GM23338 (cell line): ENCODE results near the gene LRP1B. TPM values are rescaled to one million over a fixed set of nuclear protein-coding genes. Genes with fewer than 3 reads are reported as not detected.

Source experiments
- ATAC-seq: fragments of 200-7000 bp; cut with Tn5 transposase; 3 replicates; pipeline ENCODE4 v1.9.1; 2020
- DNase-seq: peaks from one replicate; pipeline ENCODE4 v3.0.0-alpha.2; 2015; ENCODE audit warnings: low spot score
- H2AFZ ChIP-seq: fragments of 200-600 bp; sonication (generic); 2 replicates; pipeline ENCODE4 v1.8.0; 2016; ENCODE audit warnings: antibody characterized with exemption, mild to moderate bottlenecking, moderate library complexity
- H3F3A ChIP-seq: fragments of 200-600 bp; sonication (generic); replicated peaks from 2 replicates; pipeline ENCODE4 v1.8.0; 2017; ENCODE audit warnings: antibody characterized with exemption, mixed run types, low read depth
- H3K27ac ChIP-seq: fragments of 200-600 bp; sonication (generic); 2 replicates; pipeline ENCODE4 v1.6.1; 2016; ENCODE audit warnings: low read depth
- H3K27me3 ChIP-seq: fragments of 200-600 bp; sonication (generic); 2 replicates; pipeline ENCODE4 v1.8.0; 2016; ENCODE audit warnings: mild to moderate bottlenecking, mixed run types, moderate library complexity; ENCODE audit not compliant: insufficient read depth
- H3K36me3 ChIP-seq: fragments of 200-600 bp; sonication (generic); 2 replicates; pipeline ENCODE4 v1.8.0; 2016; ENCODE audit warnings: mild to moderate bottlenecking; ENCODE audit not compliant: insufficient read depth
- H3K4me1 ChIP-seq: fragments of 200-600 bp; sonication (generic); 2 replicates; pipeline ENCODE4 v1.8.0; 2016; ENCODE audit warnings: mild to moderate bottlenecking, moderate library complexity; ENCODE audit not compliant: insufficient read depth
- H3K4me2 ChIP-seq: fragments of 200-600 bp; sonication (generic); 2 replicates; pipeline ENCODE4 v1.7.1; 2017; ENCODE audit warnings: mixed run types
- H3K4me3 ChIP-seq: fragments of 200-600 bp; sonication (generic); 2 replicates; pipeline ENCODE4 v1.6.1; 2016; ENCODE audit warnings: mixed run types
- H3K79me2 ChIP-seq: fragments of 200-600 bp; sonication (generic); replicated peaks from 2 replicates; pipeline ENCODE4 v1.8.0; 2017; ENCODE audit warnings: mild to moderate bottlenecking; ENCODE audit not compliant: insufficient read depth
- H3K9me2 ChIP-seq: fragments of 200-600 bp; sonication (generic); 2 replicates; pipeline ENCODE4 v1.8.0; 2017; ENCODE audit not compliant: insufficient read depth
- H4K20me1 ChIP-seq: fragments of 200-600 bp; sonication (generic); replicated peaks from 2 replicates; pipeline ENCODE4 v1.8.0; 2017; ENCODE audit warnings: mild to moderate bottlenecking; ENCODE audit not compliant: insufficient read depth
- H3K27ac Mint-ChIP-seq: 2 replicates; pipeline ENCODE4 v1.8.0; 2020; ENCODE audit warnings: inconsistent platforms, mild to moderate bottlenecking, moderate library complexity, mixed read lengths
- H3K27me3 Mint-ChIP-seq: 3 replicates; pipeline ENCODE4 v1.8.0; 2022; ENCODE audit warnings: low read depth, mild to moderate bottlenecking, moderate library complexity, mixed read lengths, inconsistent platforms; ENCODE audit not compliant: insufficient read depth, poor library complexity
- H3K36me3 Mint-ChIP-seq: 3 replicates; pipeline ENCODE4 v1.8.0; 2021; ENCODE audit warnings: low read depth, mild to moderate bottlenecking, inconsistent platforms, moderate library complexity, mixed read lengths
- H3K4me1 Mint-ChIP-seq: 3 replicates; pipeline ENCODE4 v1.8.0; 2020; ENCODE audit warnings: mild to moderate bottlenecking, inconsistent platforms, mixed read lengths
- H3K4me3 Mint-ChIP-seq: 3 replicates; pipeline ENCODE4 v1.8.0; 2021; ENCODE audit warnings: moderate library complexity, mild to moderate bottlenecking, inconsistent platforms, mixed read lengths
- H3K9me3 Mint-ChIP-seq: 3 replicates; pipeline ENCODE4 v1.8.0; 2020; ENCODE audit warnings: moderate library complexity, mild to moderate bottlenecking, inconsistent platforms, mixed read lengths
- EZH2 ChIP-seq: fragments of 200-600 bp; sonication (generic); IDR thresholded peaks from one replicate; pipeline ENCODE4 v1.8.0; 2017; ENCODE audit warnings: antibody characterized with exemption, mild to moderate bottlenecking, low read depth; ENCODE audit not compliant: unreplicated experiment
- JUNB ChIP-seq: IDR thresholded peaks from one replicate; pipeline ENCODE4 v1.6.1; 2016; ENCODE audit warnings: antibody characterized with exemption; ENCODE audit not compliant: unreplicated experiment
- NANOG ChIP-seq: IDR thresholded peaks from 2 replicates; pipeline ENCODE4 v1.6.1; 2016; ENCODE audit warnings: antibody characterized with exemption, borderline replicate concordance
- POLR2AphosphoS5 ChIP-seq: IDR thresholded peaks from 2 replicates; pipeline ENCODE4 v1.6.1; 2016; ENCODE audit warnings: antibody characterized with exemption, low read depth
- ZNF331 ChIP-seq: fragments of 250-450 bp; sonication (Bioruptor Pico); IDR thresholded peaks from 2 replicates; pipeline ENCODE4 v1.5.0; 2020; ENCODE audit warnings: low read depth, mild to moderate bottlenecking, moderate library complexity
- polyA plus RNA-seq: library from polyadenylated mRNA; unstranded; fragments of >200 nt; fragmentation: Nextera tagmentation; extraction: Ambion mirVana; gene quantifications from 2 replicates; pipeline ENCODE4 v1.2.1, GENCODE V29; 2016
- total RNA-seq: library from RNA; depleted of rRNA; stranded (reverse); fragments of >200 nt; shearing (Covaris generic); gene quantifications from 2 replicates; pipeline ENCODE4 v1.2.3, GENCODE V29; 2014
- TF ChIP-seq, protein P1 (sequence below), 2 experiments: fragments of 200-600 bp in 1 of 2; sonication (generic) in 1 of 2; conservative IDR thresholded peaks; 2 replicates each; pipeline versions ENCODE4 v1.5.1 to v1.6.1; 2016 to 2017; ENCODE audit warnings: antibody characterized with exemption in 2 of 2, low read depth in 2 of 2, mild to moderate bottlenecking in 2 of 2, moderate library complexity in 1 of 2
- TF ChIP-seq, protein P2 (sequence below): IDR thresholded peaks from 2 replicates; pipeline ENCODE4 v1.6.1; 2016; ENCODE audit warnings: antibody characterized with exemption
- TF ChIP-seq, protein P3 (sequence below): fragments of 250-450 bp; sonication (Bioruptor Pico); IDR thresholded peaks from 2 replicates; pipeline ENCODE4 v1.5.0; 2020; ENCODE audit warnings: mild to moderate bottlenecking, moderate library complexity
- TF ChIP-seq, protein P4 (sequence below): IDR thresholded peaks from one replicate; pipeline ENCODE4 v1.6.1; 2018; ENCODE audit warnings: antibody characterized with exemption; ENCODE audit not compliant: unreplicated experiment

Gene LRP1B
- total and polyA plus RNA-seq, 2 experiments from 2014 or later: 0.15 to 0.97 TPM

DNA sequence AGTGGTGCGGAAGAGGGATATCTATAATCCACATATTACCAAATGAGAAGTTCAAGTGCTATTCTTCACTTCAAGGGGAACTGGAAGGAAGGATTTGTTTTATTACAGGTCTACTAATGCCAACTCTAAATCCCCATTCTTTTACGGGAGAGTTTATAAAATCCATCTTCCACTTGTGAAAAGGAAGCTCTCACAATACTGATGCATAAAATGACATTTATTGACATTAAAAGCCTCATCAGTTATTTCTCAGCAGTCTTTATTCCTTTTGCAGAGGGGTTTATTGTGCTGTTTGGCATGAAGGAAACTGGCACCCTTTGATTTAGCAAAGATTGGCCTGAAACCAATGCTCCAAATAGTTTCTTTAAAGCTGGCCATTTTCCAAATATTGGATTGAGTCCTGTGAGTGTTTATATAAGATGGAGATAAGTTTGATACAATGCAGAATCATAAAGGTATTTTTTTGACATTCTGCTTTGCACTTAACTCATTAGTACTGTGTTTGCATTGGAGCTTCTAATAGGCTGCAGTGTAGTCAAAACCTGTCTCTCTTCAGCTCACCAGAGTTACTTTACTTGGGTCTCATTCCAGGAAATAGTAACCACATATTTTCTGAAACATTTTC lies 26.6 kb downstream of the LRP1B start:
- no peak overlapping the region for H3K27ac ChIP-seq
- Mint-ChIP-seq H3K36me3 (no peaks in the 10 kb centered on the region), H3K4me3 (no peak overlapping the region), H3K27me3 (no peaks in the 10 kb centered on the region), H3K9me3 (no peaks in the 10 kb centered on the region), H3K4me1 (peaks cover 12% of the 10 kb centered on the region), H3K27ac (no peak overlapping the region)
- no peaks in the 10 kb centered on the region for H3K79me2 ChIP-seq
- no peaks in the 10 kb centered on the region for H4K20me1 ChIP-seq
- no peak overlapping the region for H3K4me3 ChIP-seq
- ATAC-seq (no peak), DNase-seq (no peak)
- H3K4me2 ChIP-seq: no peak overlapping the region
- H3F3A ChIP-seq: no peaks in the 10 kb centered on the region
- no peaks in the 10 kb centered on the region for H3K27me3 ChIP-seq
- H3K4me1 ChIP-seq: peaks cover 12% of the 10 kb centered on the region
- H3K36me3 ChIP-seq: no peaks in the 10 kb centered on the region
- no peaks in the 10 kb centered on the region for H3K9me2 ChIP-seq
- H2AFZ ChIP-seq: no peak overlapping the region
- no peak for TF ChIP-seq EZH2

DNA sequence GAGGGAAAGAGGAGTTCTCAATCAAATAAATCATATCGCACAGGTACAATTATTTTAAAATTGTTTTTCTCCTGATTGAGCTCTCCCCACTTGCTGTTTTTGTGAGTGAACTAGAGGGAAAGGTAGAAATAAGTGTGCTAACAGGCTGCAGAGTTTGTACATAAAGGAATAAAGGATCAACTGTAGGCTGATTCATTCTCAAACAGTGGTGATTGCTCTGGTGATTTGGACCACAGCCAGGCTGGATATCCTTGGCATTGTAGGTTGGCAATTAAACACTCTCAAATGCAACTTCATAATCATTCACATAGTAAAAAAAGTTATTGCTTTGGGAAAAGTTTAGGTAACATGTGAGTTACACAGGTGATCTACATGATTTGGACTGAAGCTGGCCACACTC lies 29.8 kb downstream of the LRP1B start:
- no peaks in the 10 kb centered on the region for H3K9me2 ChIP-seq
- peak overlapping the region; percentile 13; the same call in 1 of the 2 replicates for H3K4me2 ChIP-seq
- no peaks in the 10 kb centered on the region for H3F3A ChIP-seq
- Mint-ChIP-seq H3K27ac (0 out of 2 replicates have a peak overlapping the region, but pooled peaks have one; percentile 9), H3K4me3 (no peak overlapping the region), H3K36me3 (no peaks in the 10 kb centered on the region), H3K9me3 (no peaks in the 10 kb centered on the region), H3K27me3 (no peaks in the 10 kb centered on the region), H3K4me1 (peaks cover 12% of the 10 kb centered on the region)
- H3K4me3 ChIP-seq: no peak overlapping the region
- H3K4me1 ChIP-seq: peaks cover 12% of the 10 kb centered on the region
- no peaks in the 10 kb centered on the region for H4K20me1 ChIP-seq
- no peak for DNase-seq
- no peak for ATAC-seq
- H3K27me3 ChIP-seq: no peaks in the 10 kb centered on the region
- H2AFZ ChIP-seq: peak overlapping the region; percentile 44; the same call in 1 of the 2 replicates
- no peak overlapping the region for H3K27ac ChIP-seq
- no peaks in the 10 kb centered on the region for H3K36me3 ChIP-seq
- H3K79me2 ChIP-seq: no peaks in the 10 kb centered on the region
- no peak for TF ChIP-seq ZNF331 (CRISPR knock-in tag)
- no peak for TF ChIP-seq NANOG
- no peak for TF ChIP-seq JUNB
- TF ChIP-seq, protein P1, sequence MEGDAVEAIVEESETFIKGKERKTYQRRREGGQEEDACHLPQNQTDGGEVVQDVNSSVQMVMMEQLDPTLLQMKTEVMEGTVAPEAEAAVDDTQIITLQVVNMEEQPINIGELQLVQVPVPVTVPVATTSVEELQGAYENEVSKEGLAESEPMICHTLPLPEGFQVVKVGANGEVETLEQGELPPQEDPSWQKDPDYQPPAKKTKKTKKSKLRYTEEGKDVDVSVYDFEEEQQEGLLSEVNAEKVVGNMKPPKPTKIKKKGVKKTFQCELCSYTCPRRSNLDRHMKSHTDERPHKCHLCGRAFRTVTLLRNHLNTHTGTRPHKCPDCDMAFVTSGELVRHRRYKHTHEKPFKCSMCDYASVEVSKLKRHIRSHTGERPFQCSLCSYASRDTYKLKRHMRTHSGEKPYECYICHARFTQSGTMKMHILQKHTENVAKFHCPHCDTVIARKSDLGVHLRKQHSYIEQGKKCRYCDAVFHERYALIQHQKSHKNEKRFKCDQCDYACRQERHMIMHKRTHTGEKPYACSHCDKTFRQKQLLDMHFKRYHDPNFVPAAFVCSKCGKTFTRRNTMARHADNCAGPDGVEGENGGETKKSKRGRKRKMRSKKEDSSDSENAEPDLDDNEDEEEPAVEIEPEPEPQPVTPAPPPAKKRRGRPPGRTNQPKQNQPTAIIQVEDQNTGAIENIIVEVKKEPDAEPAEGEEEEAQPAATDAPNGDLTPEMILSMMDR (conservative IDR thresholded peaks at IDR 0.05; ENCODE audit: low read depth in 2 of 2): no peak
- no peak for TF ChIP-seq EZH2
- TF ChIP-seq, protein P2, sequence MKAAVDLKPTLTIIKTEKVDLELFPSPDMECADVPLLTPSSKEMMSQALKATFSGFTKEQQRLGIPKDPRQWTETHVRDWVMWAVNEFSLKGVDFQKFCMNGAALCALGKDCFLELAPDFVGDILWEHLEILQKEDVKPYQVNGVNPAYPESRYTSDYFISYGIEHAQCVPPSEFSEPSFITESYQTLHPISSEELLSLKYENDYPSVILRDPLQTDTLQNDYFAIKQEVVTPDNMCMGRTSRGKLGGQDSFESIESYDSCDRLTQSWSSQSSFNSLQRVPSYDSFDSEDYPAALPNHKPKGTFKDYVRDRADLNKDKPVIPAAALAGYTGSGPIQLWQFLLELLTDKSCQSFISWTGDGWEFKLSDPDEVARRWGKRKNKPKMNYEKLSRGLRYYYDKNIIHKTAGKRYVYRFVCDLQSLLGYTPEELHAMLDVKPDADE: no peak
- TF ChIP-seq, protein P3, sequence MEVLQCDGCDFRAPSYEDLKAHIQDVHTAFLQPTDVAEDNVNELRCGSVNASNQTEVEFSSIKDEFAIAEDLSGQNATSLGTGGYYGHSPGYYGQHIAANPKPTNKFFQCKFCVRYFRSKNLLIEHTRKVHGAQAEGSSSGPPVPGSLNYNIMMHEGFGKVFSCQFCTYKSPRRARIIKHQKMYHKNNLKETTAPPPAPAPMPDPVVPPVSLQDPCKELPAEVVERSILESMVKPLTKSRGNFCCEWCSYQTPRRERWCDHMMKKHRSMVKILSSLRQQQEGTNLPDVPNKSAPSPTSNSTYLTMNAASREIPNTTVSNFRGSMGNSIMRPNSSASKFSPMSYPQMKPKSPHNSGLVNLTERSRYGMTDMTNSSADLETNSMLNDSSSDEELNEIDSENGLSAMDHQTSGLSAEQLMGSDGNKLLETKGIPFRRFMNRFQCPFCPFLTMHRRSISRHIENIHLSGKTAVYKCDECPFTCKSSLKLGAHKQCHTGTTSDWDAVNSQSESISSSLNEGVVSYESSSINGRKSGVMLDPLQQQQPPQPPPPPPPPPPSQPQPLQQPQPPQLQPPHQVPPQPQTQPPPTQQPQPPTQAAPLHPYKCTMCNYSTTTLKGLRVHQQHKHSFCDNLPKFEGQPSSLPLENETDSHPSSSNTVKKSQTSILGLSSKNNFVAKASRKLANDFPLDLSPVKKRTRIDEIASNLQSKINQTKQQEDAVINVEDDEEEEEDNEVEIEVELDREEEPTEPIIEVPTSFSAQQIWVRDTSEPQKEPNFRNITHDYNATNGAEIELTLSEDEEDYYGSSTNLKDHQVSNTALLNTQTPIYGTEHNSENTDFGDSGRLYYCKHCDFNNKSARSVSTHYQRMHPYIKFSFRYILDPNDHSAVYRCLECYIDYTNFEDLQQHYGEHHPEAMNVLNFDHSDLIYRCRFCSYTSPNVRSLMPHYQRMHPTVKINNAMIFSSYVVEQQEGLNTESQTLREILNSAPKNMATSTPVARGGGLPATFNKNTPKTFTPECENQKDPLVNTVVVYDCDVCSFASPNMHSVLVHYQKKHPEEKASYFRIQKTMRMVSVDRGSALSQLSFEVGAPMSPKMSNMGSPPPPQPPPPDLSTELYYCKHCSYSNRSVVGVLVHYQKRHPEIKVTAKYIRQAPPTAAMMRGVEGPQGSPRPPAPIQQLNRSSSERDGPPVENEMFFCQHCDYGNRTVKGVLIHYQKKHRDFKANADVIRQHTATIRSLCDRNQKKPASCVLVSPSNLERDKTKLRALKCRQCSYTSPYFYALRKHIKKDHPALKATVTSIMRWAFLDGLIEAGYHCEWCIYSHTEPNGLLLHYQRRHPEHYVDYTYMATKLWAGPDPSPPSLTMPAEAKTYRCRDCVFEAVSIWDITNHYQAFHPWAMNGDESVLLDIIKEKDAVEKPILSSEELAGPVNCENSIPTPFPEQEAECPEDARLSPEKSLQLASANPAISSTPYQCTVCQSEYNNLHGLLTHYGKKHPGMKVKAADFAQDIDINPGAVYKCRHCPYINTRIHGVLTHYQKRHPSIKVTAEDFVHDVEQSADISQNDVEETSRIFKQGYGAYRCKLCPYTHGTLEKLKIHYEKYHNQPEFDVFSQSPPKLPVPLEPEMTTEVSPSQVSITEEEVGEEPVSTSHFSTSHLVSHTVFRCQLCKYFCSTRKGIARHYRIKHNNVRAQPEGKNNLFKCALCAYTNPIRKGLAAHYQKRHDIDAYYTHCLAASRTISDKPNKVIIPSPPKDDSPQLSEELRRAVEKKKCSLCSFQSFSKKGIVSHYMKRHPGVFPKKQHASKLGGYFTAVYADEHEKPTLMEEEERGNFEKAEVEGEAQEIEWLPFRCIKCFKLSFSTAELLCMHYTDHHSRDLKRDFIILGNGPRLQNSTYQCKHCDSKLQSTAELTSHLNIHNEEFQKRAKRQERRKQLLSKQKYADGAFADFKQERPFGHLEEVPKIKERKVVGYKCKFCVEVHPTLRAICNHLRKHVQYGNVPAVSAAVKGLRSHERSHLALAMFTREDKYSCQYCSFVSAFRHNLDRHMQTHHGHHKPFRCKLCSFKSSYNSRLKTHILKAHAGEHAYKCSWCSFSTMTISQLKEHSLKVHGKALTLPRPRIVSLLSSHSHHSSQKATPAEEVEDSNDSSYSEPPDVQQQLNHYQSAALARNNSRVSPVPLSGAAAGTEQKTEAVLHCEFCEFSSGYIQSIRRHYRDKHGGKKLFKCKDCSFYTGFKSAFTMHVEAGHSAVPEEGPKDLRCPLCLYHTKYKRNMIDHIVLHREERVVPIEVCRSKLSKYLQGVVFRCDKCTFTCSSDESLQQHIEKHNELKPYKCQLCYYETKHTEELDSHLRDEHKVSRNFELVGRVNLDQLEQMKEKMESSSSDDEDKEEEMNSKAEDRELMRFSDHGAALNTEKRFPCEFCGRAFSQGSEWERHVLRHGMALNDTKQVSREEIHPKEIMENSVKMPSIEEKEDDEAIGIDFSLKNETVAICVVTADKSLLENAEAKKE (CRISPR knock-in tag): no peak
- TF ChIP-seq, protein P4, sequence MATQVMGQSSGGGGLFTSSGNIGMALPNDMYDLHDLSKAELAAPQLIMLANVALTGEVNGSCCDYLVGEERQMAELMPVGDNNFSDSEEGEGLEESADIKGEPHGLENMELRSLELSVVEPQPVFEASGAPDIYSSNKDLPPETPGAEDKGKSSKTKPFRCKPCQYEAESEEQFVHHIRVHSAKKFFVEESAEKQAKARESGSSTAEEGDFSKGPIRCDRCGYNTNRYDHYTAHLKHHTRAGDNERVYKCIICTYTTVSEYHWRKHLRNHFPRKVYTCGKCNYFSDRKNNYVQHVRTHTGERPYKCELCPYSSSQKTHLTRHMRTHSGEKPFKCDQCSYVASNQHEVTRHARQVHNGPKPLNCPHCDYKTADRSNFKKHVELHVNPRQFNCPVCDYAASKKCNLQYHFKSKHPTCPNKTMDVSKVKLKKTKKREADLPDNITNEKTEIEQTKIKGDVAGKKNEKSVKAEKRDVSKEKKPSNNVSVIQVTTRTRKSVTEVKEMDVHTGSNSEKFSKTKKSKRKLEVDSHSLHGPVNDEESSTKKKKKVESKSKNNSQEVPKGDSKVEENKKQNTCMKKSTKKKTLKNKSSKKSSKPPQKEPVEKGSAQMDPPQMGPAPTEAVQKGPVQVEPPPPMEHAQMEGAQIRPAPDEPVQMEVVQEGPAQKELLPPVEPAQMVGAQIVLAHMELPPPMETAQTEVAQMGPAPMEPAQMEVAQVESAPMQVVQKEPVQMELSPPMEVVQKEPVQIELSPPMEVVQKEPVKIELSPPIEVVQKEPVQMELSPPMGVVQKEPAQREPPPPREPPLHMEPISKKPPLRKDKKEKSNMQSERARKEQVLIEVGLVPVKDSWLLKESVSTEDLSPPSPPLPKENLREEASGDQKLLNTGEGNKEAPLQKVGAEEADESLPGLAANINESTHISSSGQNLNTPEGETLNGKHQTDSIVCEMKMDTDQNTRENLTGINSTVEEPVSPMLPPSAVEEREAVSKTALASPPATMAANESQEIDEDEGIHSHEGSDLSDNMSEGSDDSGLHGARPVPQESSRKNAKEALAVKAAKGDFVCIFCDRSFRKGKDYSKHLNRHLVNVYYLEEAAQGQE: no peak
- no peak for TF ChIP-seq POLR2AphosphoS5
